MM.1S (cell line): ENCODE data around the gene RSBN1.

ENCODE experiments used
- EZH2 ChIP-seq: fragments of 300-600 bp; sonication (generic); optimal IDR thresholded peaks from 2 replicates; pipeline ENCODE3; 2017; ENCODE audit warnings: low read depth, mild to moderate bottlenecking, antibody characterized with exemption, low read length, mixed read lengths
- EZH2phosphoT487 ChIP-seq: fragments of 300-600 bp; sonication (generic); IDR thresholded peaks from 2 replicates; pipeline ENCODE4 v1.6.1; 2018; ENCODE audit warnings: antibody characterized with exemption, low read length
- TF ChIP-seq, protein P1 (sequence below): fragments of 300-600 bp; sonication (generic); IDR thresholded peaks from 2 replicates; pipeline ENCODE4 v1.5.1; 2016; ENCODE audit warnings: antibody characterized with exemption, low read length, mixed read lengths

DNA sequence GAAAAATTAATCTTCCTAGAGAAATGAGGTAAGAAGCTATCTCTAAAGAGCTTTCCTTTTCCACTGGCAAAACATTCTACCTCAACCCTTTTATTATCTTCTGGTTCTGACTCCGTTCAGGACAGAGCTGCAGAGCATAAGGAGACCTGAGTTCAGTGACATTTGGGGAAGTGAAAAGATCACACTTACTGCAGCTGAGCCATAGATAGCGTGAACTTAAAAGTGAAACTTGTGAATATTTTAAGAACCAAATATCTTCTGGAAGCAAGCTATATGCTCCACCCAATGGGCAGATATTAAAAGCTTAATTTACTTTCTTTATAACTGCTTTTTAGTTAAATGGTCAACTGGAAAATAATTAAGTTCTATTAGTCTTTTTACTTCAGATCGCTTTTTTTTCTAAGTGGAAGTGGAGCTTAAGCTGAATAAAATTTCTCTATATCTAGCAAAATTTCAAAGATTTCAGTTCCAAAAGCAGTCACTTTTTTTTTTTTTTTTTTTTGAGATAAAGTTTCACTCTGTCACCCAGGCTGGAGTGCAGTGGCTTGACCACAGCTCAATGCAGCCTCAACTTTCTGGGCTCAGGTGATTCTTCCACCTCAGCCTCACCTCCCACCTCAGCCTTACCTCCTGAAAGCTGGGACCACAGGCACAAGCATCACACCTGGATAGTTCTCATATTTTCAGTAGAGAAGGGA, 47.4 kb upstream of the RSBN1 start:
- TF ChIP-seq, protein P1, sequence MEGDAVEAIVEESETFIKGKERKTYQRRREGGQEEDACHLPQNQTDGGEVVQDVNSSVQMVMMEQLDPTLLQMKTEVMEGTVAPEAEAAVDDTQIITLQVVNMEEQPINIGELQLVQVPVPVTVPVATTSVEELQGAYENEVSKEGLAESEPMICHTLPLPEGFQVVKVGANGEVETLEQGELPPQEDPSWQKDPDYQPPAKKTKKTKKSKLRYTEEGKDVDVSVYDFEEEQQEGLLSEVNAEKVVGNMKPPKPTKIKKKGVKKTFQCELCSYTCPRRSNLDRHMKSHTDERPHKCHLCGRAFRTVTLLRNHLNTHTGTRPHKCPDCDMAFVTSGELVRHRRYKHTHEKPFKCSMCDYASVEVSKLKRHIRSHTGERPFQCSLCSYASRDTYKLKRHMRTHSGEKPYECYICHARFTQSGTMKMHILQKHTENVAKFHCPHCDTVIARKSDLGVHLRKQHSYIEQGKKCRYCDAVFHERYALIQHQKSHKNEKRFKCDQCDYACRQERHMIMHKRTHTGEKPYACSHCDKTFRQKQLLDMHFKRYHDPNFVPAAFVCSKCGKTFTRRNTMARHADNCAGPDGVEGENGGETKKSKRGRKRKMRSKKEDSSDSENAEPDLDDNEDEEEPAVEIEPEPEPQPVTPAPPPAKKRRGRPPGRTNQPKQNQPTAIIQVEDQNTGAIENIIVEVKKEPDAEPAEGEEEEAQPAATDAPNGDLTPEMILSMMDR: no peak
- TF ChIP-seq EZH2 (no peak), EZH2phosphoT487 (no peak)
